IPS DF 6.9 (cell line): ENCODE data around the gene MORC2.

Experiments used
- DNase-seq: peaks from one replicate; pipeline ENCODE4 v3.0.0-alpha.2; 2013; ENCODE audit warnings: low read depth, low spot score
- H3K27ac ChIP-seq: one replicate; pipeline ENCODE4 v1.5.1; 2013; ENCODE audit warnings: low read length, control low read depth
- H3K27me3 ChIP-seq: 2 replicates; pipeline ENCODE4 v1.6.1; 2013; ENCODE audit warnings: mild to moderate bottlenecking, low read length; ENCODE audit not compliant: control insufficient read depth, insufficient read depth
- H3K36me3 ChIP-seq: 2 replicates; pipeline ENCODE4 v1.6.1; 2013; ENCODE audit warnings: low read length; ENCODE audit not compliant: control insufficient read depth, insufficient read depth
- H3K4me1 ChIP-seq: 2 replicates; pipeline ENCODE4 v1.6.1; 2013; ENCODE audit warnings: low read length; ENCODE audit not compliant: control insufficient read depth, insufficient read depth
- H3K4me3 ChIP-seq: 2 replicates; pipeline ENCODE4 v1.5.1; 2013; ENCODE audit warnings: mild to moderate bottlenecking, low read length
- H3K9me3 ChIP-seq: 2 replicates; pipeline ENCODE4 v1.6.1; 2013; ENCODE audit warnings: low read length, inconsistent platforms; ENCODE audit not compliant: control insufficient read depth, insufficient read depth
- WGBS: extraction: QIAGEN DNeasy Blood & Tissue Kit; methylation state at CpG from one replicate; pipeline ENCODE4 v1.1.7; 2013; ENCODE audit warnings: mixed read lengths, missing lambda C conversion rate; ENCODE audit not compliant: insufficient read length, insufficient coverage; 5-methylcytosine and 5-hydroxymethylcytosine counted together

Gene MORC2

GRCh38 chr22:30984317-30984716 is 15.7 kb upstream of the MORC2 start:
- WGBS, result no CpG with 5 or more reads among the region's 2 CpGs
- no peak overlapping the region for H3K4me3 ChIP-seq
- no peaks in the 10 kb centered on the region for H3K36me3 ChIP-seq
- no peak overlapping the region for H3K27ac ChIP-seq
- H3K4me1 ChIP-seq, result peaks cover 2% of the 10 kb centered on the region; the same call in 1 of the 2 replicates
- no peak for DNase-seq
- no peaks in the 10 kb centered on the region for H3K9me3 ChIP-seq
- no peaks in the 10 kb centered on the region for H3K27me3 ChIP-seq

DNA sequence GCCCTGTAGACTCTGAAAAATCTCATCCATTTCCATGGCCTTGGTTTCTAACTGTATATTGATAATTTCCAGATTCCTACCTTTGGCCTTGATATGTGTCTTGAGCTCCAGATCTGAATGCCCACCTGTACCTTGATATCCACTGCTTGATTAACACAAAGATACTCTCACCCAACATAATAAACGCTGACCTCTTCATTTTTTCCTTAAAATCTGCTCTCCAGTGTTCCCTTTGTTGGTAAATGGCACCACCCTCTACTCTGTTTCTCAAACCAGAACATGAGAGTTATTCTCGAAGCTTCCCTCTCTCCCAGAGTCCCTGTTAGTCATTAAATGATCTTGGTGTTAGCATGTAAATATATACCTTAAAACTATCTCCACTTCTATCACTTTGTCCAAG is 13.9 kb upstream of the MORC2 start:
- H3K4me1 ChIP-seq, result peaks cover 2% of the 10 kb centered on the region; the same call in 1 of the 2 replicates
- DNase-seq, result no peak
- no peaks in the 10 kb centered on the region for H3K27me3 ChIP-seq
- no peak overlapping the region for H3K4me3 ChIP-seq
- no CpG with 5 or more reads among the region's 2 CpGs for WGBS
- no peaks in the 10 kb centered on the region for H3K9me3 ChIP-seq
- H3K36me3 ChIP-seq, result no peaks in the 10 kb centered on the region
- H3K27ac ChIP-seq, result no peak overlapping the region

GRCh38 chr22:30979932-30980331 is 11.4 kb upstream of the MORC2 start:
- H3K9me3 ChIP-seq, result no peaks in the 10 kb centered on the region
- no peak for DNase-seq
- H3K27ac ChIP-seq, result no peak overlapping the region
- peaks cover 7% of the 10 kb centered on the region; the same call in 1 of the 2 replicates for H3K36me3 ChIP-seq
- no peak overlapping the region for H3K4me3 ChIP-seq
- WGBS, result no CpG with 5 or more reads among the region's 3 CpGs
- H3K4me1 ChIP-seq, result no peaks in the 10 kb centered on the region
- no peaks in the 10 kb centered on the region for H3K27me3 ChIP-seq

DNA sequence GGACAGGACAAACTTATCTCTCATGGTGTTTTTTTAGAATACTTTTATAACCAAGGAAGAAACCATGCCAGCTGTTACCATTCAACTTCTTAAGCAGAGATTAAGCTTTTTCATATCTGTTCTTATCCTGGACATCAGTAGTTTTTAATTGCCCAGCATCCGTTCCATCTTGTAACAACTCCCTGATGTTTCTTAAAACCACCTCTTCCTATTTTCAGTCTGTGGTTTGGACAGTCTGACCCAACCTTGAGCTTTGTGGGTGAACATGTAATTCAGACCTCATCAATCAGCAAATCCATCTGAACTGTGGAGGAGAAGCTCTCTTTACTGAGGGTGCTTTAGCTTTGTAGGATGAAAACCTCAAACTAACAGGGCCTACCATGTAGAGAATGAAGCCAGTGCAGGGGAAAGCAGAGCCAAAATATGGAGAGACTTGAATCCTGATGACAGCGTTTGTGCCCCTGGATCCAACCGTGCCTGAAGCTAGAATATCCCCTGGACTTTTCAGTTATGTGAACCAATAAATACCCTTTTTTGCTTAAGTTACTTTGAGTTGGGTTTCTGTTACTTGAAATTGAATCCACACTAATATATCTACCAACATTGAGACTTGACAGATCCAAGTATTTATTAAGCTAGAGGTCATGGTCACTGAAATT is 9.9 kb upstream of the MORC2 start:
- Histone ChIP-seq H3K4me3 (no peak overlapping the region), H3K36me3 (peaks cover 7% of the 10 kb centered on the region; the same call in 1 of the 2 replicates), H3K27ac (no peak overlapping the region), H3K9me3 (no peaks in the 10 kb centered on the region), H3K4me1 (no peaks in the 10 kb centered on the region), H3K27me3 (no peaks in the 10 kb centered on the region)
- no CpG with 5 or more reads among the region's 3 CpGs for WGBS
- no peak for DNase-seq

DNA sequence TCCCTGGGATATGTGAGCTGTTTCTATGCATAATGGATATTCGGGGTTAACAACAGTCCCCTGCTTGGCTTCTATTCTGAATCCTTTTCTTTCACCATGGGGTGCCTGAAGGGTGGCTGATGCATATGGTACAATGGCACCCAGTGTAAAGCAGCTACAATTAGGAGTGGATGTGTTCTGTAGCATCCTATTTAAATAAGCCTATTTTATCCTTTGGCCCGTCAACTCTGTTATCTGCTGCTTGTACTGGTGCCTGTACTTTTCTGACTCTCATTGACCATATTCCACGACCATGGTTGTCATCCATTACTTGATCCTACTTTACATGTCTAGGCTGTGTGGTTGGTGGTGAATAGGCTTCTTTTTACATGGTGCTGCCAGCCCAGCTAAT is 1.8 kb upstream of the MORC2 start:
- no peaks in the 10 kb centered on the region for H3K9me3 ChIP-seq
- H3K27ac ChIP-seq, result no peak overlapping the region
- H3K27me3 ChIP-seq, result no peaks in the 10 kb centered on the region
- no CpG with 5 or more reads among the region's 3 CpGs for WGBS
- H3K4me1 ChIP-seq, result peaks cover 1% of the 10 kb centered on the region; the same call in 1 of the 2 replicates
- H3K4me3 ChIP-seq, result peak overlapping the region; percentile 65; the same call in 1 of the 2 replicates
- DNase-seq, result no peak
- H3K36me3 ChIP-seq, result peaks cover 13% of the 10 kb centered on the region; the same call in 1 of the 2 replicates

DNA sequence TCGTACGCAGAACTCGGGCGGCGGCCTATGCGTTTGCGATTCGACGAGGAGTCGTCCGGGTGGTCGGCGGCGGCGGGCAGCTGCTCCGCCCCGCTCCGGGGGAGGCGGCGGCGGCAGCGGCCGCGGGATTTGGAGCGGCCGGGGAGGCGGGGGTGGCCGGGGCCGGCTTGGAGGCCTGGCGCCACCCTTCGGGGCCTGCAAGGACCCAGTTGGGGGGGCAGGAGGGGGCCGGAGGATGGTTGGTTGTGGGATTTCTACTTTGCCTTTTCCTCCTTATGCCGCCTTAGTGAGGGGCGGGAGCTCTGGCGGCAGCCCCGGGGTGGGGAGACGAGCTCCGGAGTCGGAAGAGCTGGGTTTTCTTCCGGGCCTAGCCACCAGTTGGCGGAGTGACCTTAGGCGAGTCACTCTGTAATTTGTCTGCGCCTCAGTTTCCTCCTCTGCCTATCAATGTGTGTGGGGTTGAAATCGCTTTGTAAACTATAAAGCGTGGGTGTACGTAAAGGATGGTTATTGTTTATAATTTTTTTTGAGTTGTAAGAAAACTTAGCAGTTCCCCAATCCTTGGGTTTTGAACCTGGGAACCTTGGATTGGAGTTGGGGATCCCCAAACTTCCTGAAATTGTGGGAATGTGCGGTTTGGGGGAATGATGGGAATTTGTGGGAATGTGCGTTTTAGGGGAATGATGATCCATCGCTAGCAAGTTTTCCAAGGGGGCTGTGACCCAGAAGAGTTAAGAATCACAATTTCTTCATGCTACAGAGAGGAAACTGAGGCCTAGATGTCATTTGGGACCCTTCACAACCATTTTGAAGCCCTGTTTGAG is 1.2 kb upstream of the MORC2 start:
- Histone ChIP-seq H3K9me3 (no peaks in the 10 kb centered on the region), H3K36me3 (peaks cover 10% of the 10 kb centered on the region; the same call in 1 of the 2 replicates), H3K4me1 (peaks cover 1% of the 10 kb centered on the region; the same call in 1 of the 2 replicates), H3K27ac (no peak overlapping the region), H3K27me3 (no peaks in the 10 kb centered on the region), H3K4me3 (peak overlapping the region; percentile 65)
- 100% methylated on average over 3 of the region's 49 CpGs for WGBS
- no peak for DNase-seq

GRCh38 chr22:30968924-30969531 is 454 bp upstream of the MORC2 start, which contains the start of gene TUG1:
TSS of gene TUG1 (plus strand) at chr22:30969265.
- H3K4me1 ChIP-seq, result peaks cover 1% of the 10 kb centered on the region; the same call in 1 of the 2 replicates
- H3K36me3 ChIP-seq, result peaks cover 10% of the 10 kb centered on the region; the same call in 1 of the 2 replicates
- WGBS, result no CpG with 5 or more reads among the region's 67 CpGs
- DNase-seq, result peak; percentile 94
- H3K9me3 ChIP-seq, result no peaks in the 10 kb centered on the region
- peak within 1 kb of the TSS; percentile 65 for H3K4me3 ChIP-seq
- H3K27me3 ChIP-seq, result no peaks in the 10 kb centered on the region
- no peak within 1 kb of the TSS for H3K27ac ChIP-seq

- Histone ChIP-seq H3K36me3 (no peaks in the 10 kb centered on the region), H3K9me3 (no peaks in the 10 kb centered on the region), H3K4me3 (no peak overlapping the region), H3K4me1 (peaks cover 1% of the 10 kb centered on the region; the same call in 1 of the 2 replicates), H3K27me3 (no peaks in the 10 kb centered on the region), H3K27ac (no peak overlapping the region)
- DNase-seq, result no peak
- 100% methylated on average over 2 of the region's 4 CpGs for WGBS
Observed at GRCh38 chr22:30964858-30965257, 3.7 kb downstream of the MORC2 start.

GRCh38 chr22:30955153-30955552 is 13.4 kb downstream of the MORC2 start:
- H3K4me3 ChIP-seq, result no peak overlapping the region
- H3K4me1 ChIP-seq, result no peaks in the 10 kb centered on the region
- WGBS, result no CpG with 5 or more reads among the region's 4 CpGs
- no peak overlapping the region for H3K27ac ChIP-seq
- no peaks in the 10 kb centered on the region for H3K27me3 ChIP-seq
- DNase-seq, result no peak
- no peaks in the 10 kb centered on the region for H3K9me3 ChIP-seq
- H3K36me3 ChIP-seq, result peaks cover 4% of the 10 kb centered on the region; the same call in 1 of the 2 replicates

- Histone ChIP-seq H3K4me3 (no peak overlapping the region), H3K36me3 (peaks cover 16% of the 10 kb centered on the region; the same call in 1 of the 2 replicates), H3K27me3 (no peaks in the 10 kb centered on the region), H3K27ac (no peak overlapping the region), H3K9me3 (no peaks in the 10 kb centered on the region), H3K4me1 (no peaks in the 10 kb centered on the region)
- no peak for DNase-seq
- no CpG with 5 or more reads among the region's 2 CpGs for WGBS
Observed at GRCh38 chr22:30953206-30953605, 15.4 kb downstream of the MORC2 start.
